Hepatocyte (in vitro differentiated cells): ENCODE measurements around the gene SUPT3H.

Experiments used
- EZH2 ChIP-seq: fragments of 200-600 bp; sonication (generic); IDR thresholded peaks from 2 replicates; pipeline ENCODE4 v1.6.1; 2016; ENCODE audit warnings: antibody characterized with exemption, mild to moderate bottlenecking, borderline replicate concordance
- EZH2phosphoT487 ChIP-seq: fragments of 200-600 bp; sonication (generic); IDR thresholded peaks from one replicate; pipeline ENCODE4 v1.6.1; 2018; ENCODE audit warnings: antibody characterized with exemption, mild to moderate bottlenecking, low read depth, moderate library complexity; ENCODE audit not compliant: unreplicated experiment, severe bottlenecking
- TF ChIP-seq, protein P1 (sequence below): fragments of 200-600 bp; sonication (generic); IDR thresholded peaks from 2 replicates; pipeline ENCODE4 v1.5.1; 2016; ENCODE audit warnings: antibody characterized with exemption, mild to moderate bottlenecking; ENCODE audit not compliant: poor library complexity

DNA sequence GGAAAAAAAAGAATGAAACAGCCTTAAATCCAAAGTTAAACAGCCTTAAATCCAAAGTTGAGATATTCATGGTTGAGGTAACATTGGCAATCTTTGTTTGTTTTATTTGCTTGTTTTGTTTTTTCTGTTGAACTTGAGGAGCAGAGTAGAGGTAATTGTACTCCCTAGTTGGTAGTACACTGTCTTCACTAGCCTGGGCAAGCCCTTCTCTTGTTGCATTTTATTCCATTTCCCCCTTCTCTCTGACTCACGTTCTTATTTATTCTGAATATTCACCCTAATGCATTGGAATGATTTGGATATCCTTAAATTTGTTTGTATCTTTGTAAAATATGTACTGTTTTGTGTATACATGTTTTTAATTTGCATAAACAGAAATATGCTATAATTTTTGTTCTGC, 592.6 kb downstream of the SUPT3H start:
- TF ChIP-seq, protein P1, sequence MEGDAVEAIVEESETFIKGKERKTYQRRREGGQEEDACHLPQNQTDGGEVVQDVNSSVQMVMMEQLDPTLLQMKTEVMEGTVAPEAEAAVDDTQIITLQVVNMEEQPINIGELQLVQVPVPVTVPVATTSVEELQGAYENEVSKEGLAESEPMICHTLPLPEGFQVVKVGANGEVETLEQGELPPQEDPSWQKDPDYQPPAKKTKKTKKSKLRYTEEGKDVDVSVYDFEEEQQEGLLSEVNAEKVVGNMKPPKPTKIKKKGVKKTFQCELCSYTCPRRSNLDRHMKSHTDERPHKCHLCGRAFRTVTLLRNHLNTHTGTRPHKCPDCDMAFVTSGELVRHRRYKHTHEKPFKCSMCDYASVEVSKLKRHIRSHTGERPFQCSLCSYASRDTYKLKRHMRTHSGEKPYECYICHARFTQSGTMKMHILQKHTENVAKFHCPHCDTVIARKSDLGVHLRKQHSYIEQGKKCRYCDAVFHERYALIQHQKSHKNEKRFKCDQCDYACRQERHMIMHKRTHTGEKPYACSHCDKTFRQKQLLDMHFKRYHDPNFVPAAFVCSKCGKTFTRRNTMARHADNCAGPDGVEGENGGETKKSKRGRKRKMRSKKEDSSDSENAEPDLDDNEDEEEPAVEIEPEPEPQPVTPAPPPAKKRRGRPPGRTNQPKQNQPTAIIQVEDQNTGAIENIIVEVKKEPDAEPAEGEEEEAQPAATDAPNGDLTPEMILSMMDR = no peak
- no peak for TF ChIP-seq EZH2
- TF ChIP-seq EZH2phosphoT487 = no peak
